Measurements from ENCODE around the gene ALDH1B1.

ALDH1B1 gene

GRCh38 chr9:38380230-38380871 lies 12.2 kb upstream of the ALDH1B1 start:
- no peak for TF ChIP-seq CTCF (IDR thresholded peaks at IDR 0.05)
- H3K4me3 ChIP-seq: no peak overlapping the region
- DNase-seq (ENCODE audit: low spot score): no peak
- H3K27ac ChIP-seq: no peak overlapping the region

GRCh38 chr9:38380872-38381534 lies 11.5 kb upstream of the ALDH1B1 start:
- Histone ChIP-seq H3K4me3 (no peak overlapping the region), H3K27ac (peak overlapping the region; percentile 93 to 95)
- DNase-seq (ENCODE audit: low spot score): no peak
- no peak for TF ChIP-seq CTCF (IDR thresholded peaks at IDR 0.05)

- H3K27ac ChIP-seq: peak overlapping the region; percentile 93 to 95
- no peak for DNase-seq (ENCODE audit: low spot score)
- TF ChIP-seq CTCF (IDR thresholded peaks at IDR 0.05): no peak
- H3K4me3 ChIP-seq: no peak overlapping the region
Observed at GRCh38 chr9:38382141-38382540, 10.4 kb upstream of the ALDH1B1 start.

- DNase-seq (ENCODE audit: low spot score): no peak
- no peak for TF ChIP-seq CTCF (IDR thresholded peaks at IDR 0.05)
- no peak overlapping the region for H3K4me3 ChIP-seq
- H3K27ac ChIP-seq: peak overlapping the region; percentile 87 to 95
Observed at GRCh38 chr9:38384990-38385848, 7.3 kb upstream of the ALDH1B1 start.

- DNase-seq (ENCODE audit: low spot score): no peak
- Histone ChIP-seq H3K4me3 (no peak overlapping the region), H3K27ac (peak overlapping the region; percentile 87 to 95)
- no peak for TF ChIP-seq CTCF (IDR thresholded peaks at IDR 0.05)
Observed at GRCh38 chr9:38385896-38386295, 6.6 kb upstream of the ALDH1B1 start.

GRCh38 chr9:38386319-38386895 lies 6.1 kb upstream of the ALDH1B1 start:
- Histone ChIP-seq H3K4me3 (no peak overlapping the region), H3K27ac (peak overlapping the region; percentile 87 to 95)
- TF ChIP-seq CTCF (IDR thresholded peaks at IDR 0.05): no peak
- DNase-seq (ENCODE audit: low spot score): no peak

Measured in coronary artery (tissue), 2 donors.